Mononuclear cell (primary cell): ENCODE measurements around the gene SMIM14. TPM values are rescaled to one million over a fixed set of nuclear protein-coding genes. Genes with fewer than 3 reads are reported as not detected.
"Not testable (repeated sequence)": the region's sequence is repeated elsewhere in the genome, so short reads cannot be mapped to it uniquely, and the experiment has no call there.

Experiments used
- H3K27me3 ChIP-seq: 2 replicates; pipeline ENCODE4 v1.6.0; 2011; ENCODE audit warnings: low read length, control low read depth; ENCODE audit not compliant: insufficient read depth
- H3K4me1 ChIP-seq: 2 replicates; pipeline ENCODE4 v1.5.1; 2011; ENCODE audit warnings: mild to moderate bottlenecking, low read length, control low read depth; ENCODE audit not compliant: insufficient read depth
- H3K4me3 ChIP-seq: 2 replicates; pipeline ENCODE4 v1.5.1; 2011; ENCODE audit warnings: mild to moderate bottlenecking, low read length, moderate library complexity
- H3K9me3 ChIP-seq: 2 replicates; pipeline ENCODE4 v1.5.1; 2011; ENCODE audit warnings: low read depth, mild to moderate bottlenecking, control low read depth, low read length
- total RNA-seq: library from RNA; depleted of rRNA; stranded (reverse); fragments of >200 nt; gene quantifications from one replicate; pipeline ENCODE4 v1.2.3, GENCODE V29; 2012

Gene SMIM14
- total RNA-seq, 1 donor, result 6.4 TPM

- H3K9me3 ChIP-seq, result no peaks in the 10 kb centered on the region
- no peak overlapping the region for H3K4me3 ChIP-seq
- no peaks in the 10 kb centered on the region for H3K27me3 ChIP-seq
- H3K4me1 ChIP-seq, result no peaks in the 10 kb centered on the region
Measured at GRCh38 chr4:39587881-39588280, 50.8 kb downstream of the SMIM14 start.

- H3K27me3 ChIP-seq, result no peaks in the 10 kb centered on the region
- no peaks in the 10 kb centered on the region for H3K4me1 ChIP-seq
- H3K4me3 ChIP-seq, result no peak overlapping the region
- no peaks in the 10 kb centered on the region for H3K9me3 ChIP-seq
Measured at GRCh38 chr4:39574946-39575345, 63.7 kb downstream of the SMIM14 start.

GRCh38 chr4:39571504-39571903, 67.2 kb downstream of the SMIM14 start:
- Histone ChIP-seq H3K4me3 (no peak overlapping the region), H3K27me3 (no peaks in the 10 kb centered on the region), H3K4me1 (no peaks in the 10 kb centered on the region), H3K9me3 (no peaks in the 10 kb centered on the region)

GRCh38 chr4:39571054-39571453, 67.6 kb downstream of the SMIM14 start:
- H3K4me1 ChIP-seq, result no peaks in the 10 kb centered on the region
- H3K4me3 ChIP-seq, result no peak overlapping the region
- H3K27me3 ChIP-seq, result no peaks in the 10 kb centered on the region
- no peaks in the 10 kb centered on the region for H3K9me3 ChIP-seq

GRCh38 chr4:39569209-39569608, 69.5 kb downstream of the SMIM14 start:
- no peaks in the 10 kb centered on the region for H3K27me3 ChIP-seq
- no peaks in the 10 kb centered on the region for H3K4me1 ChIP-seq
- no peaks in the 10 kb centered on the region for H3K9me3 ChIP-seq
- no peak overlapping the region for H3K4me3 ChIP-seq

- Histone ChIP-seq H3K27me3 (no peaks in the 10 kb centered on the region), H3K4me1 (no peaks in the 10 kb centered on the region), H3K9me3 (no peaks in the 10 kb centered on the region), H3K4me3 (no peak overlapping the region)
Measured at GRCh38 chr4:39568805-39569204, 69.9 kb downstream of the SMIM14 start.

- H3K27me3 ChIP-seq, result no peaks in the 10 kb centered on the region
- H3K4me3 ChIP-seq, result no peak overlapping the region
- no peaks in the 10 kb centered on the region for H3K9me3 ChIP-seq
- no peaks in the 10 kb centered on the region for H3K4me1 ChIP-seq
Measured at GRCh38 chr4:39565878-39566600, 72.6 kb downstream of the SMIM14 start.

- Histone ChIP-seq H3K4me1 (no peaks in the 10 kb centered on the region), H3K4me3 (no peak overlapping the region), H3K27me3 (no peaks in the 10 kb centered on the region), H3K9me3 (no peaks in the 10 kb centered on the region)
Measured at GRCh38 chr4:39563346-39563847, 75.3 kb downstream of the SMIM14 start.

- no peaks in the 10 kb centered on the region for H3K9me3 ChIP-seq
- no peaks in the 10 kb centered on the region for H3K4me1 ChIP-seq
- H3K27me3 ChIP-seq, result no peaks in the 10 kb centered on the region
- no peak overlapping the region for H3K4me3 ChIP-seq
Measured at GRCh38 chr4:39562792-39563191, 75.9 kb downstream of the SMIM14 start.

GRCh38 chr4:39559626-39560025, 79.0 kb downstream of the SMIM14 start:
- Histone ChIP-seq H3K4me1 (no peaks in the 10 kb centered on the region), H3K4me3 (no peak overlapping the region), H3K27me3 (no peaks in the 10 kb centered on the region), H3K9me3 (no peaks in the 10 kb centered on the region)

GRCh38 chr4:39555472-39555871, 83.2 kb downstream of the SMIM14 start:
- Histone ChIP-seq H3K9me3 (no peaks in the 10 kb centered on the region), H3K27me3 (no peaks in the 10 kb centered on the region), H3K4me3 (no peak overlapping the region), H3K4me1 (no peaks in the 10 kb centered on the region)

- Histone ChIP-seq H3K4me1 (no peaks in the 10 kb centered on the region), H3K9me3 (no peaks in the 10 kb centered on the region), H3K27me3 (no peaks in the 10 kb centered on the region), H3K4me3 (no peak overlapping the region)
Measured at GRCh38 chr4:39548425-39549067, 90.1 kb downstream of the SMIM14 start.

GRCh38 chr4:39544580-39545315, 93.9 kb downstream of the SMIM14 start:
- Histone ChIP-seq H3K27me3 (no peaks in the 10 kb centered on the region), H3K9me3 (no peaks in the 10 kb centered on the region), H3K4me1 (no peaks in the 10 kb centered on the region), H3K4me3 (no peak overlapping the region)

GRCh38 chr4:39544080-39544479, 94.6 kb downstream of the SMIM14 start:
- H3K4me1 ChIP-seq, result not testable (repeated sequence)

GRCh38 chr4:39543034-39543433, 95.6 kb downstream of the SMIM14 start:
- Histone ChIP-seq H3K27me3 (no peaks in the 10 kb centered on the region), H3K4me1 (no peaks in the 10 kb centered on the region), H3K9me3 (no peaks in the 10 kb centered on the region), H3K4me3 (no peak overlapping the region)

More at GRCh38 chr4:39544080-39544479, 94.6 kb downstream of the SMIM14 start:
- not testable (repeated sequence) for H3K4me3 ChIP-seq, H3K27me3 ChIP-seq, H3K9me3 ChIP-seq
